OCI-LY1 (cell line): ENCODE measurements around the gene CABYR.

Source experiments
- CTCF ChIP-seq: fragments of 200-600 bp; sonication (generic), shearing (Covaris generic); IDR thresholded peaks from 2 replicates; pipeline ENCODE4 v1.5.1; 2017; ENCODE audit warnings: mild to moderate bottlenecking, antibody characterized with exemption, low read length, moderate library complexity, mixed read lengths
- EZH2 ChIP-seq: fragments of 200-600 bp; sonication (generic), shearing (Covaris generic); IDR thresholded peaks from 2 replicates; pipeline ENCODE4 v1.8.0; 2017; ENCODE audit warnings: borderline replicate concordance, mixed run types, mild to moderate bottlenecking, antibody characterized with exemption, low read length, moderate library complexity, mixed read lengths

GRCh38 chr18:24138409-24138788 lies 463 bp upstream of the CABYR start:
- TF ChIP-seq CTCF: no peak
- TF ChIP-seq EZH2: no peak
